Sigmoid colon (tissue), 4 donors: Measurements from ENCODE around the gene DESI1.

ENCODE experiments used
- EP300 ChIP-seq, 4 donors: sonication (generic); formaldehyde crosslinking; IDR thresholded peaks; one replicate each; pipeline ENCODE4 v1.6.1; 2017; ENCODE audit warnings: antibody characterized with exemption in 4 of 4
- POLR2A ChIP-seq, 2 donors: fragments of 450-650 bp; IDR thresholded peaks; one replicate each; pipeline ENCODE4 v1.6.1; 2016; ENCODE audit warnings: antibody characterized with exemption in 2 of 2, mild to moderate bottlenecking in 2 of 2, moderate library complexity in 2 of 2
- POLR2AphosphoS5 ChIP-seq, 4 donors: sonication (generic); formaldehyde crosslinking; IDR thresholded peaks; one replicate each; pipeline ENCODE4 v1.6.1; 2017; ENCODE audit warnings: antibody characterized with exemption in 4 of 4
- TF ChIP-seq, protein P1 (sequence below), 4 experiments: fragments of 450-650 bp in 3 of 4; fragments of 200-600 bp in 1 of 4; IDR thresholded peaks; one replicate each; pipeline ENCODE4 v1.5.1; 2016 to 2019; ENCODE audit warnings: antibody characterized with exemption in 4 of 4, mild to moderate bottlenecking in 3 of 4, moderate library complexity in 2 of 4

DNA sequence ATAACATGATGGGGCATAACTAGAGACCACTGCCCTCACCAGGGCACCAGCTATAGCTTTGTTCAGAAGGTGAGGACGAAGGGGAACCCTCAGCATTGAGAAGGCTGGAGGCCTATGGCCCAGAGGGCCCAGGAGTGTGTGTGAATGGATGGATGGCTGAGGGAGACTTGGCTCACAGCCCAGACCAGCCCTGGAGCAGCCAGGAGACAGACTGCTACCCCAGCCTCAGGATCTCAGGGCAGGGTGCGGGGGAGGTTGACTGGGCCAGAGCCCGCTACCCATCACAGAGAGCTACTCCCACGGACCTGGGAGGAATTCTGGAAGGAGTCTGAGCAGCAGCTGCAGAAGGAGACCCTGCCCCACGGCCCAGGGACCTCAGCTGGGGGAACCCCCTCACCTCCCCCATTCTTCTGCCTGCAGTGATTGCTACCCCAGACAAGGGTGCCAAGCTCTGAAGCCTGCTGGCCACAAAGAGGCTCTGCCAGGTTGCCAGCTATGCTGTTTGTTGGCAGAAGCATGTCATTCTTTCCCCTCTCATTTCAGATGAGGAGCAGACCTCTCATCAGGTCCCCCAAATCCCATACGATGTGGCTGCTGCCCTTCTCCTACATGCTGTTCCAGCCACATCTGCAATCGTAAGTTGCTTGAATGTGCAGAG lies 65.4 kb downstream of the DESI1 start:
- TF ChIP-seq, protein P1, sequence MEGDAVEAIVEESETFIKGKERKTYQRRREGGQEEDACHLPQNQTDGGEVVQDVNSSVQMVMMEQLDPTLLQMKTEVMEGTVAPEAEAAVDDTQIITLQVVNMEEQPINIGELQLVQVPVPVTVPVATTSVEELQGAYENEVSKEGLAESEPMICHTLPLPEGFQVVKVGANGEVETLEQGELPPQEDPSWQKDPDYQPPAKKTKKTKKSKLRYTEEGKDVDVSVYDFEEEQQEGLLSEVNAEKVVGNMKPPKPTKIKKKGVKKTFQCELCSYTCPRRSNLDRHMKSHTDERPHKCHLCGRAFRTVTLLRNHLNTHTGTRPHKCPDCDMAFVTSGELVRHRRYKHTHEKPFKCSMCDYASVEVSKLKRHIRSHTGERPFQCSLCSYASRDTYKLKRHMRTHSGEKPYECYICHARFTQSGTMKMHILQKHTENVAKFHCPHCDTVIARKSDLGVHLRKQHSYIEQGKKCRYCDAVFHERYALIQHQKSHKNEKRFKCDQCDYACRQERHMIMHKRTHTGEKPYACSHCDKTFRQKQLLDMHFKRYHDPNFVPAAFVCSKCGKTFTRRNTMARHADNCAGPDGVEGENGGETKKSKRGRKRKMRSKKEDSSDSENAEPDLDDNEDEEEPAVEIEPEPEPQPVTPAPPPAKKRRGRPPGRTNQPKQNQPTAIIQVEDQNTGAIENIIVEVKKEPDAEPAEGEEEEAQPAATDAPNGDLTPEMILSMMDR (IDR thresholded peaks at IDR 0.05), result no peak
- TF ChIP-seq POLR2A (IDR thresholded peaks at IDR 0.05), result no peak
- no peak for TF ChIP-seq POLR2AphosphoS5 (IDR thresholded peaks at IDR 0.05)
- TF ChIP-seq EP300 (IDR thresholded peaks at IDR 0.05), result no peak
